ENCODE measurements around the gene ATP1A1.

The ATP1A1 gene

GRCh38 chr1:116359060-116359830, 13.8 kb upstream of the ATP1A1 start:
- no peak for DNase-seq (ENCODE audit: low read depth)
- no peak overlapping the region for H3K4me3 ChIP-seq (ENCODE audit: low read depth, low read length)
- TF ChIP-seq, protein P1, sequence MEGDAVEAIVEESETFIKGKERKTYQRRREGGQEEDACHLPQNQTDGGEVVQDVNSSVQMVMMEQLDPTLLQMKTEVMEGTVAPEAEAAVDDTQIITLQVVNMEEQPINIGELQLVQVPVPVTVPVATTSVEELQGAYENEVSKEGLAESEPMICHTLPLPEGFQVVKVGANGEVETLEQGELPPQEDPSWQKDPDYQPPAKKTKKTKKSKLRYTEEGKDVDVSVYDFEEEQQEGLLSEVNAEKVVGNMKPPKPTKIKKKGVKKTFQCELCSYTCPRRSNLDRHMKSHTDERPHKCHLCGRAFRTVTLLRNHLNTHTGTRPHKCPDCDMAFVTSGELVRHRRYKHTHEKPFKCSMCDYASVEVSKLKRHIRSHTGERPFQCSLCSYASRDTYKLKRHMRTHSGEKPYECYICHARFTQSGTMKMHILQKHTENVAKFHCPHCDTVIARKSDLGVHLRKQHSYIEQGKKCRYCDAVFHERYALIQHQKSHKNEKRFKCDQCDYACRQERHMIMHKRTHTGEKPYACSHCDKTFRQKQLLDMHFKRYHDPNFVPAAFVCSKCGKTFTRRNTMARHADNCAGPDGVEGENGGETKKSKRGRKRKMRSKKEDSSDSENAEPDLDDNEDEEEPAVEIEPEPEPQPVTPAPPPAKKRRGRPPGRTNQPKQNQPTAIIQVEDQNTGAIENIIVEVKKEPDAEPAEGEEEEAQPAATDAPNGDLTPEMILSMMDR (IDR thresholded peaks at IDR 0.05; ENCODE audit: low read depth, low read length), result no peak
- TF ChIP-seq MAX (IDR thresholded peaks at IDR 0.05; ENCODE audit: low read depth, low read length) (no peak), MYC (IDR thresholded peaks at IDR 0.05; ENCODE audit: low read depth, low read length) (no peak), POLR2A (IDR thresholded peaks at IDR 0.05; ENCODE audit: extremely low read depth, insufficient read length) (no peak)

- no peak overlapping the region for H3K4me3 ChIP-seq (ENCODE audit: low read depth, low read length)
- no peak for TF ChIP-seq POLR2A (IDR thresholded peaks at IDR 0.05; ENCODE audit: extremely low read depth, insufficient read length)
- no peak for TF ChIP-seq MAX (IDR thresholded peaks at IDR 0.05; ENCODE audit: low read depth, low read length)
- TF ChIP-seq, protein P1 (IDR thresholded peaks at IDR 0.05; ENCODE audit: low read depth, low read length), result no peak
- no peak for TF ChIP-seq MYC (IDR thresholded peaks at IDR 0.05; ENCODE audit: low read depth, low read length)
- DNase-seq (ENCODE audit: low read depth), result no peak
These were observed 13.2 kb upstream of the ATP1A1 start for GRCh38 chr1:116359871-116360270.

DNA sequence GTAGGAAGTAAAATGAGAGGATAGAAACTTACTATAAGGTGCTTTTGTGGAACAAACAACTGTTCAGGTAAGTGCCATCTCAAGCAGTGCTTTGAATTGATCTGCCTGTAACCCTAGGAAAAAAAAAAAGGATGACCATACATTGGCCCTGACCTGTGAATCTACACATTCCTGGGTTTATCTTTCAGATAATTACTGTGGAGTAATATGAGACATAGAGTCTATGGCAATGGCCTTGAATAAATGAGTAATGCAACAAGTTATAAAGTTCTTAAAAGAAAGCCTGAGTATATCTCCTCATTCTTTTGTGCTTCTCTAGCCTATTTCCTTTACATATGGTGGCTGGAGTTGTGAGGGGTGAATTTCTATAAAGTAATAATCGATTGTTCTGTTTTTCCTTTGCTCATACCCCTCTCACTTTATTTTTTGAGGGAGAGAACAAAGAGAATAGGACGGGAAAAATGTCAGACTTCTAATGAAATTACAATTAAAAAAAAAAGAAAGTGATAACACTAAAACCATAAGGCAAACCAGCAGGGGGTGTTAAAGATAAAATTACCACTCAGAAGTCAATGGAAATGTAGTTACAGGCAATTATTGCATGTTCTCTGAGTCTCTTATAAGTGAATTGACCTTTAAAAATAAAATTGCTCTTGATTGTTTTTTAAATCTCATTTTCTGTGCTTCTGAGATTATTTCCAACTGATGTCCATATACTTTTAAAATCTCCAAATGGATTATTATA, 12.4 kb upstream of the ATP1A1 start:
- DNase-seq (ENCODE audit: low read depth), result no peak
- no peak overlapping the region for H3K4me3 ChIP-seq (ENCODE audit: low read depth, low read length)
- TF ChIP-seq MYC (IDR thresholded peaks at IDR 0.05; ENCODE audit: low read depth, low read length) (no peak), POLR2A (IDR thresholded peaks at IDR 0.05; ENCODE audit: extremely low read depth, insufficient read length) (no peak), MAX (IDR thresholded peaks at IDR 0.05; ENCODE audit: low read depth, low read length) (no peak)
- TF ChIP-seq, protein P1 (IDR thresholded peaks at IDR 0.05; ENCODE audit: low read depth, low read length), result no peak

DNA sequence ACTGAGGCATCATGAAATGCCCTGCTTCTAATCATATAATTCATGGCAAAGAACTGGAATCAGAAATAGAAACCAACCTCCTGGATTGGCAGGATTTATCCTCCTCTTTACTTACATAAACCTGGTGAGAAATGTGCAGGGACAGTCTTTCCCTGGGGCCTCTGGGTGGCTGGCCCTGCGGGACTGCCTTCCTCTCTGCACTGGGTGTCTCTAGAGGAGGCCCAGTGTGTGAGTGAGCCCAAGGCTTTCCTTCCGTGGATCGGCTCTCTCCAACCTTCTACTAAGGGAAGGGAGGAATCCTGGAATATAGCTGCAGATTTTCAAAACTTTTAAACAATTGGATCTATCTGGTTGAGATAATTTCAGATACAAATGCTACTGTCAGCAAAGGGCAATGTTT, 11.4 kb upstream of the ATP1A1 start:
- no peak overlapping the region for H3K4me3 ChIP-seq (ENCODE audit: low read depth, low read length)
- TF ChIP-seq MYC (IDR thresholded peaks at IDR 0.05; ENCODE audit: low read depth, low read length) (no peak), MAX (IDR thresholded peaks at IDR 0.05; ENCODE audit: low read depth, low read length) (no peak), POLR2A (IDR thresholded peaks at IDR 0.05; ENCODE audit: extremely low read depth, insufficient read length) (no peak)
- TF ChIP-seq, protein P1 (IDR thresholded peaks at IDR 0.05; ENCODE audit: low read depth, low read length), result no peak
- DNase-seq (ENCODE audit: low read depth), result no peak

DNA sequence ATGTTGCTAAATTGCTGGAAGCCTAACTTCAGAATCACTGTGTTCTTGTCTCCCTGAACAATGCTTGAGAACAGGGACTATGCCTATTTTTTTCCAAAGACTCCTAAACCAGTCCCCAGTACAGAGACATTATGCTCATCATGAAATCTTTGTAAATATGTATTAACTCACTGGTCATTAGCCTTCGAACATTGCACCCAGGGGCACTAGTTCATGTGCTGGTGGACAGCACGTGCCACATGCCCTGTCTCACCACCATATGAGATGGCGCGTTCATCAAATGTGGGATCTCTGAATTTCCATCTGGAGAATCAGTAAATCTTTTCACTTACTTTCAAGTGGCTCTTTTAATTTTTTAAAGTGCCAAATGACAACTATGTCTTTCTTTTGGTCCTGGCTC, 11.0 kb upstream of the ATP1A1 start:
- no peak overlapping the region for H3K4me3 ChIP-seq (ENCODE audit: low read depth, low read length)
- no peak for DNase-seq (ENCODE audit: low read depth)
- TF ChIP-seq MAX (IDR thresholded peaks at IDR 0.05; ENCODE audit: low read depth, low read length) (no peak), POLR2A (IDR thresholded peaks at IDR 0.05; ENCODE audit: extremely low read depth, insufficient read length) (no peak), MYC (IDR thresholded peaks at IDR 0.05; ENCODE audit: low read depth, low read length) (no peak)
- TF ChIP-seq, protein P1 (IDR thresholded peaks at IDR 0.05; ENCODE audit: low read depth, low read length), result no peak
